H9 (cell line): Measurements from ENCODE around the gene CEACAM6. TPM values are rescaled to one million over a fixed set of nuclear protein-coding genes. Genes with fewer than 3 reads are reported as not detected.

Source experiments
- DNase-seq: peaks from one replicate; pipeline ENCODE4 v3.0.0-alpha.2; 2017
- H2AFZ ChIP-seq: one replicate; pipeline ENCODE4 v1.6.1; 2013; ENCODE audit warnings: mild to moderate bottlenecking, low read length, control low read depth, moderate library complexity
- H2AK5ac ChIP-seq: 2 replicates; pipeline ENCODE4 v1.6.1; 2013; ENCODE audit warnings: low read length, control low read depth, mixed read lengths; ENCODE audit not compliant: insufficient read length
- H2BK120ac ChIP-seq: one replicate; pipeline ENCODE4 v1.6.1; 2013; ENCODE audit warnings: low read depth, mild to moderate bottlenecking, low read length, control low read depth, inconsistent platforms; ENCODE audit not compliant: poor library complexity, severe bottlenecking
- H2BK12ac ChIP-seq: 2 replicates; pipeline ENCODE4 v1.6.1; 2013; ENCODE audit warnings: low read length, control low read depth, mixed read lengths, low read depth; ENCODE audit not compliant: insufficient read length
- H2BK15ac ChIP-seq: 2 replicates; pipeline ENCODE4 v1.6.1; 2013; ENCODE audit warnings: low read depth, low read length, control low read depth
- H2BK20ac ChIP-seq: one replicate; pipeline ENCODE4 v1.6.1; 2013; ENCODE audit warnings: low read depth, mild to moderate bottlenecking, low read length, control low read depth, inconsistent platforms; ENCODE audit not compliant: poor library complexity, severe bottlenecking
- H2BK5ac ChIP-seq: 2 replicates; pipeline ENCODE4 v1.6.1; 2013; ENCODE audit warnings: low read length, control low read depth, mixed read lengths; ENCODE audit not compliant: insufficient read length
- H3K14ac ChIP-seq: 2 replicates; pipeline ENCODE4 v1.6.1; 2013; ENCODE audit warnings: low read length, control low read depth; ENCODE audit not compliant: insufficient read depth
- H3K18ac ChIP-seq: 2 replicates; pipeline ENCODE4 v1.6.1; 2013; ENCODE audit warnings: low read depth, mild to moderate bottlenecking, mixed read lengths, low read length, control low read depth; ENCODE audit not compliant: insufficient read length
- H3K23ac ChIP-seq: 2 replicates; pipeline ENCODE4 v1.6.1; 2013; ENCODE audit warnings: low read length, control low read depth, mixed read lengths, low read depth; ENCODE audit not compliant: insufficient read length
- H3K23me2 ChIP-seq: 2 replicates; pipeline ENCODE4 v1.6.1; 2013; ENCODE audit warnings: low read depth, mild to moderate bottlenecking, mixed read lengths, low read length, control low read depth; ENCODE audit not compliant: insufficient read length, poor library complexity, severe bottlenecking
- H3K27ac ChIP-seq: 2 replicates; pipeline ENCODE4 v1.5.1; 2013; ENCODE audit warnings: low read length, control low read depth, mixed read lengths, low read depth; ENCODE audit not compliant: insufficient read length
- H3K27me3 ChIP-seq: 2 replicates; pipeline ENCODE4 v1.6.1; 2013; ENCODE audit warnings: low read length, control low read depth, inconsistent platforms; ENCODE audit not compliant: insufficient read depth
- H3K4ac ChIP-seq: 2 replicates; pipeline ENCODE4 v1.6.1; 2013; ENCODE audit warnings: low read depth, mild to moderate bottlenecking, control low read depth, inconsistent platforms, low read length, moderate library complexity
- H3K4me1 ChIP-seq: 2 replicates; pipeline ENCODE4 v1.6.1; 2013; ENCODE audit warnings: low read length, control low read depth, inconsistent platforms; ENCODE audit not compliant: insufficient read depth
- H3K4me2 ChIP-seq: 2 replicates; pipeline ENCODE4 v1.6.1; 2013; ENCODE audit warnings: low read length, control low read depth, mixed read lengths; ENCODE audit not compliant: insufficient read length, insufficient read depth
- H3K56ac ChIP-seq: 2 replicates; pipeline ENCODE4 v1.6.1; 2013; ENCODE audit warnings: low read depth, mild to moderate bottlenecking, mixed read lengths, low read length, control low read depth; ENCODE audit not compliant: insufficient read length
- H3K79me1 ChIP-seq: 2 replicates; pipeline ENCODE4 v1.6.1; 2013; ENCODE audit warnings: low read depth, mild to moderate bottlenecking, moderate library complexity, low read length, control low read depth, inconsistent platforms; ENCODE audit not compliant: insufficient read depth, poor library complexity, severe bottlenecking
- H3K79me2 ChIP-seq: 2 replicates; pipeline ENCODE4 v1.6.1; 2013; ENCODE audit warnings: low read length, control low read depth, inconsistent platforms; ENCODE audit not compliant: insufficient read depth
- H3K9ac ChIP-seq: 2 replicates; pipeline ENCODE4 v1.6.1; 2013; ENCODE audit warnings: low read length, control low read depth, mixed read lengths; ENCODE audit not compliant: insufficient read length; ENCODE audit errors: extremely low read depth
- H3K9me3 ChIP-seq: one replicate; pipeline ENCODE4 v1.6.1; 2013; ENCODE audit warnings: low read depth, low read length, inconsistent platforms; ENCODE audit not compliant: control insufficient read depth
- H3T11ph ChIP-seq: one replicate; pipeline ENCODE4 v1.6.1; 2013; ENCODE audit warnings: mild to moderate bottlenecking, low read length, control low read depth, inconsistent platforms
- H4K20me1 ChIP-seq: one replicate; pipeline ENCODE4 v1.6.1; 2013; ENCODE audit not compliant: control insufficient read depth, insufficient read length, insufficient read depth
- H4K5ac ChIP-seq: 2 replicates; pipeline ENCODE4 v1.6.1; 2013; ENCODE audit warnings: low read depth, mild to moderate bottlenecking, mixed read lengths, low read length, control low read depth; ENCODE audit not compliant: insufficient read length
- H4K8ac ChIP-seq: replicated peaks from 2 replicates; pipeline ENCODE4 v1.6.1; 2013; ENCODE audit warnings: low read length, control low read depth, mixed read lengths, low read depth; ENCODE audit not compliant: insufficient read length
- H4K91ac ChIP-seq: 2 replicates; pipeline ENCODE4 v1.6.1; 2013; ENCODE audit warnings: low read depth, mild to moderate bottlenecking, moderate library complexity, mixed read lengths, low read length, control low read depth; ENCODE audit not compliant: insufficient read length
- H3K27ac Mint-ChIP-seq, 3 experiments: 2 replicates in 2 of 3; 3 replicates in 1 of 3; pipeline ENCODE4 v1.8.0; 2020 to 2021; ENCODE audit warnings: mixed read lengths in 3 of 3, mild to moderate bottlenecking in 1 of 3, moderate library complexity in 1 of 3
- H3K27me3 Mint-ChIP-seq: 2 replicates; pipeline ENCODE4 v1.8.0; 2021; ENCODE audit warnings: low read depth, mild to moderate bottlenecking, moderate library complexity, mixed read lengths
- H3K36me3 Mint-ChIP-seq, 3 experiments: 2 replicates in 2 of 3; 3 replicates in 1 of 3; pipeline ENCODE4 v1.8.0; 2020 to 2021; ENCODE audit warnings: low read depth in 3 of 3, mixed read lengths in 3 of 3; ENCODE audit not compliant: insufficient read depth in 1 of 3
- H3K4me1 Mint-ChIP-seq, 2 experiments: 2 replicates each; pipeline ENCODE4 v1.8.0; 2020; ENCODE audit warnings: mixed read lengths in 2 of 2
- H3K4me3 Mint-ChIP-seq, 2 experiments: 2 replicates in 1 of 2; 3 replicates in 1 of 2; pipeline ENCODE4 v1.8.0; 2020 to 2021; ENCODE audit warnings: mild to moderate bottlenecking in 2 of 2, mixed read lengths in 2 of 2, moderate library complexity in 1 of 2
- H3K9me3 Mint-ChIP-seq, 2 experiments: 2 replicates in 1 of 2; 3 replicates in 1 of 2; pipeline ENCODE4 v1.8.0; 2020; ENCODE audit warnings: mild to moderate bottlenecking in 2 of 2, mixed read lengths in 2 of 2, moderate library complexity in 1 of 2
- WGBS: extraction: QIAGEN DNeasy Blood & Tissue Kit; methylation state at CpG from one replicate; pipeline ENCODE4 v1.1.7; 2013; ENCODE audit warnings: missing lambda C conversion rate, low lambda C conversion rate, mixed read lengths; ENCODE audit not compliant: insufficient read length; ENCODE audit errors: extremely low coverage; 5-methylcytosine and 5-hydroxymethylcytosine counted together
- total RNA-seq: library from RNA; stranded (reverse); gene quantifications from 2 replicates; pipeline ENCODE4 v1.2.1, GENCODE V29; 2021
- TF ChIP-seq, protein P1 (sequence below): fragments of 200-600 bp; sonication (generic); conservative IDR thresholded peaks from 3 replicates; pipeline ENCODE4 v1.8.0; 2021; ENCODE audit warnings: antibody characterized with exemption, mild to moderate bottlenecking

CEACAM6 gene
- total RNA-seq, 1 experiment from 2014 or later, result not detected

DNA sequence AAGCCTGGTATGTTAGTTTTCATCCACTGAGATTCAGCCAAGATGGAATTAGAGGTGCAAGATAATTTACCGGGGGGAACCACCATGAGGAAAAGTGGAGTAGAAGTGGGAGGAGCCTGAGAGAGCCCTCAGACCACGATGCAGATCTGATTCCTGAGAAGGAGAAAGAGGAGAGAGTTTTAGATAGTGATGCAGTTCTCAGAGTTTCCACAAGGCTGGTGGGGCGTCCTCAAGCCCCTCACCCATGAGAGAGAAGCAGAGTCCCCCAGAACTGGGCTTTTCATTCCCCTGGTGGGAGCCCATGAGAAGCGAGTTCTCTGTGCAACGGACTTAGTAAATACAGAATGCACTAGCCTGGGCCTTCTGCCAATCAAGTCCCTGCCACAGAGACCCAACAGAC lies 28.8 kb upstream of the CEACAM6 start:
- Histone ChIP-seq H4K8ac (no peak overlapping the region), H3K27me3 (no peaks in the 10 kb centered on the region), H3K18ac (no peak overlapping the region), H2BK20ac (no peak overlapping the region), H3K23ac (no peak overlapping the region), H3K23me2 (no peaks in the 10 kb centered on the region), H3K9me3 (peaks cover 26% of the 10 kb centered on the region), H2AFZ (no peak overlapping the region), H3K79me2 (no peaks in the 10 kb centered on the region), H2BK5ac (no peak overlapping the region), H4K20me1 (no peaks in the 10 kb centered on the region), H2AK5ac (no peak overlapping the region), H3T11ph (no peak overlapping the region), H2BK15ac (no peak overlapping the region), H3K4me2 (no peak overlapping the region), H3K56ac (no peak overlapping the region), H3K9ac (no peak overlapping the region), H3K14ac (no peak overlapping the region), H4K91ac (no peak overlapping the region), H3K27ac (no peak overlapping the region), H3K79me1 (no peaks in the 10 kb centered on the region), H3K4me1 (no peaks in the 10 kb centered on the region), H3K4ac (no peak overlapping the region), H2BK12ac (no peak overlapping the region), H2BK120ac (no peak overlapping the region), H4K5ac (no peak overlapping the region)
- no peaks in the 10 kb centered on the region; the same call in none of the 2 replicates for H3K27me3 Mint-ChIP-seq
- no peak overlapping the region for H3K27ac Mint-ChIP-seq
- H3K4me1 Mint-ChIP-seq, result no peaks in the 10 kb centered on the region
- TF ChIP-seq, protein P1, sequence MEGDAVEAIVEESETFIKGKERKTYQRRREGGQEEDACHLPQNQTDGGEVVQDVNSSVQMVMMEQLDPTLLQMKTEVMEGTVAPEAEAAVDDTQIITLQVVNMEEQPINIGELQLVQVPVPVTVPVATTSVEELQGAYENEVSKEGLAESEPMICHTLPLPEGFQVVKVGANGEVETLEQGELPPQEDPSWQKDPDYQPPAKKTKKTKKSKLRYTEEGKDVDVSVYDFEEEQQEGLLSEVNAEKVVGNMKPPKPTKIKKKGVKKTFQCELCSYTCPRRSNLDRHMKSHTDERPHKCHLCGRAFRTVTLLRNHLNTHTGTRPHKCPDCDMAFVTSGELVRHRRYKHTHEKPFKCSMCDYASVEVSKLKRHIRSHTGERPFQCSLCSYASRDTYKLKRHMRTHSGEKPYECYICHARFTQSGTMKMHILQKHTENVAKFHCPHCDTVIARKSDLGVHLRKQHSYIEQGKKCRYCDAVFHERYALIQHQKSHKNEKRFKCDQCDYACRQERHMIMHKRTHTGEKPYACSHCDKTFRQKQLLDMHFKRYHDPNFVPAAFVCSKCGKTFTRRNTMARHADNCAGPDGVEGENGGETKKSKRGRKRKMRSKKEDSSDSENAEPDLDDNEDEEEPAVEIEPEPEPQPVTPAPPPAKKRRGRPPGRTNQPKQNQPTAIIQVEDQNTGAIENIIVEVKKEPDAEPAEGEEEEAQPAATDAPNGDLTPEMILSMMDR, result no peak
- H3K4me3 Mint-ChIP-seq, result no peak overlapping the region
- peaks cover 0 to 24% (median 0%) of the 10 kb centered on the region in 3 experiments; a peak in 5 of 7 replicates for H3K36me3 Mint-ChIP-seq
- H3K9me3 Mint-ChIP-seq, result peaks cover 71 to 87% of the 10 kb centered on the region in 2 experiments
- no CpG with 5 or more reads among the region's 5 CpGs for WGBS
- DNase-seq, result no peak
